ENCODE measurements around the gene FAM221B.

Gene FAM221B

GRCh38 chr9:35845824-35846771, 17.6 kb upstream of the FAM221B start:
- no peak for DNase-seq

GRCh38 chr9:35844628-35845270, 16.2 kb upstream of the FAM221B start:
- DNase-seq = no peak

GRCh38 chr9:35842795-35843194, 14.3 kb upstream of the FAM221B start:
- no peak for DNase-seq

- no peak for DNase-seq
These were observed 13.7 kb upstream of the FAM221B start for GRCh38 chr9:35842020-35842745.

- no peak for DNase-seq
These were observed 13.0 kb upstream of the FAM221B start for GRCh38 chr9:35841645-35841900.

- no peak for DNase-seq
These were observed 12.5 kb upstream of the FAM221B start for GRCh38 chr9:35840881-35841644.

GRCh38 chr9:35839926-35840325, 11.4 kb upstream of the FAM221B start:
- no peak for DNase-seq

GRCh38 chr9:35836595-35836994, 8.1 kb upstream of the FAM221B start:
- DNase-seq = no peak

- DNase-seq = no peak
These were observed 7.2 kb upstream of the FAM221B start for GRCh38 chr9:35835766-35836165.

- DNase-seq = no peak
These were observed 6.7 kb upstream of the FAM221B start for GRCh38 chr9:35835216-35835632.

GRCh38 chr9:35834260-35835215, 6.0 kb upstream of the FAM221B start:
- DNase-seq = no peak

GRCh38 chr9:35832814-35833213, 4.3 kb upstream of the FAM221B start:
- DNase-seq = no peak

GRCh38 chr9:35831040-35831439, 2.5 kb upstream of the FAM221B start:
- DNase-seq = no peak

- no peak for DNase-seq
These were observed 1.2 kb upstream of the FAM221B start for GRCh38 chr9:35829764-35830096.

- peak; percentile 94 for DNase-seq
These were observed 692 bp upstream of the FAM221B start, which contains the start of gene TMEM8B for GRCh38 chr9:35829084-35829763. TMEM8B (plus strand) TSS chr9:35829228; CDS start chr9:35829448, 220 bp downstream.

- DNase-seq = no peak
These were observed 1.0 kb downstream of the FAM221B start for GRCh38 chr9:35827486-35827885.

- no peak for DNase-seq
These were observed 2.3 kb downstream of the FAM221B start for GRCh38 chr9:35826071-35826701.

- DNase-seq = no peak
These were observed 5.6 kb downstream of the FAM221B start for GRCh38 chr9:35822926-35823325.

GRCh38 chr9:35820076-35820475, 8.5 kb downstream of the FAM221B start:
- no peak for DNase-seq

GRCh38 chr9:35818341-35818740, 10.2 kb downstream of the FAM221B start:
- no peak for DNase-seq

GRCh38 chr9:35816708-35817107, 11.8 kb downstream of the FAM221B start:
- DNase-seq = no peak

All from stimulated activated naive CD4-positive, alpha-beta T cell treated with Interleukin-2 at 50 U/mL for 16 hours (primary cell).